K562 (cell line): ENCODE results near the gene ATG4D. TPM values are rescaled to one million over a fixed set of nuclear protein-coding genes. Genes with fewer than 3 reads are reported as not detected.

Source experiments
- ATF1 ChIP-seq, 2 experiments: fragments of 450-650 bp in 1 of 2; IDR thresholded peaks; 2 replicates each; pipeline ENCODE4 v1.6.1; 2016; ENCODE audit warnings: missing compliant biosample characterization in 1 of 2, missing genetic modification characterization in 1 of 2
- CCAR2 ChIP-seq: fragments of 200-400 bp; formaldehyde crosslinking; IDR thresholded peaks from 2 replicates; pipeline ENCODE4 v1.6.1; 2017; ENCODE audit warnings: mild to moderate bottlenecking, low read depth, low read length
- EGR1 ChIP-seq: fragments of 450-650 bp; conservative IDR thresholded peaks from 2 replicates; pipeline ENCODE4 v1.6.1; 2017; ENCODE audit warnings: mild to moderate bottlenecking
- ERF ChIP-seq: fragments of 450-650 bp; formaldehyde crosslinking; IDR thresholded peaks from 2 replicates; pipeline ENCODE4 v1.4.0; 2020; ENCODE audit warnings: mild to moderate bottlenecking, mixed read lengths
- ESRRA ChIP-seq: fragments of 450-650 bp; IDR thresholded peaks from 2 replicates; pipeline ENCODE4 v1.6.1; 2014; ENCODE audit warnings: low read depth, mild to moderate bottlenecking, moderate library complexity, borderline replicate concordance
- ETV5 ChIP-seq: sonication (generic); formaldehyde crosslinking; IDR thresholded peaks from 2 replicates; pipeline ENCODE4 v1.4.0; 2020; ENCODE audit warnings: low read depth, mild to moderate bottlenecking, missing genetic modification reagents
- LARP7 ChIP-seq: fragments of 450-650 bp; IDR thresholded peaks from 2 replicates; pipeline ENCODE4 v1.6.1; 2016
- MBD2 ChIP-seq: sonication (generic); IDR thresholded peaks from 2 replicates; pipeline ENCODE4 v1.6.1; 2016; ENCODE audit warnings: low read depth, borderline replicate concordance
- NCOA6 ChIP-seq: fragments of 450-650 bp; IDR thresholded peaks from 2 replicates; pipeline ENCODE4 v1.6.1; 2017; ENCODE audit warnings: mild to moderate bottlenecking
- PTTG1 ChIP-seq: fragments of 450-650 bp; IDR thresholded peaks from 2 replicates; pipeline ENCODE4 v1.6.1; 2016; ENCODE audit warnings: low read depth, mild to moderate bottlenecking, missing genetic modification characterization, missing compliant biosample characterization
- PYGO2 ChIP-seq: fragments of 450-650 bp; IDR thresholded peaks from 2 replicates; pipeline ENCODE4 v1.6.1; 2016; ENCODE audit warnings: mild to moderate bottlenecking, missing genetic modification characterization, moderate library complexity, missing compliant biosample characterization
- RBFOX2 ChIP-seq: fragments of 200-400 bp; formaldehyde crosslinking; IDR thresholded peaks from 2 replicates; pipeline ENCODE4 v1.6.1; 2017; ENCODE audit warnings: low read depth, mild to moderate bottlenecking, low read length, moderate library complexity
- STAG1 ChIP-seq: sonication (generic); formaldehyde crosslinking; IDR thresholded peaks from 2 replicates; pipeline ENCODE4 v1.5.0; 2020; ENCODE audit warnings: missing genetic modification reagents, borderline replicate concordance
- TCF7 ChIP-seq: sonication (generic); IDR thresholded peaks from 2 replicates; pipeline ENCODE4 v1.6.1; 2016; ENCODE audit warnings: antibody characterized with exemption, borderline replicate concordance
- XRCC5 ChIP-seq: fragments of 200-400 bp; formaldehyde crosslinking; IDR thresholded peaks from 2 replicates; pipeline ENCODE4 v1.6.1; 2017; ENCODE audit warnings: low read depth, mild to moderate bottlenecking, low read length
- ZNF324 ChIP-seq: fragments of 250-450 bp; sonication (Bioruptor Pico); IDR thresholded peaks from 2 replicates; pipeline ENCODE4 v1.4.0; 2020; ENCODE audit warnings: mild to moderate bottlenecking
- ZNF609 ChIP-seq: sonication (generic); formaldehyde crosslinking; IDR thresholded peaks from 2 replicates; pipeline ENCODE4 v1.8.1; 2023; ENCODE audit warnings: missing genetic modification reagents, mild to moderate bottlenecking, borderline replicate concordance
- ZNF766 ChIP-seq: fragments of 200-800 bp; sonication (Bioruptor generic); conservative IDR thresholded peaks from 2 replicates; pipeline ENCODE4 v1.6.1; 2016; ENCODE audit warnings: missing genetic modification characterization, missing compliant biosample characterization
- ZNF785 ChIP-seq: fragments of 250-450 bp; sonication (Bioruptor Pico); IDR thresholded peaks from 2 replicates; pipeline ENCODE4 v1.4.0; 2020; ENCODE audit warnings: mild to moderate bottlenecking
- polyA plus RNA-seq, 8 experiments: library from polyadenylated mRNA; depleted of rRNA in 4 of 8; stranded (reverse) in 5 of 8; unstranded in 3 of 8; fragments of >200 nt; fragmentation: Nextera tagmentation in 2 of 8; fragmentation: Illumina TruSeq in 1 of 8; extraction: Ambion mirVana in 2 of 8; extraction: Trizol in 1 of 8; gene quantifications; 2 replicates each; pipeline versions ENCODE4 v1.2.1 to v1.2.3, GENCODE V29; 2011 to 2014; ENCODE audit warnings: inconsistent platforms in 1 of 8, missing spikeins in 1 of 8
- total RNA-seq, 7 experiments: library from RNA; depleted of rRNA in 6 of 7; stranded (reverse); fragments of >200 nt in 6 of 7; fragmentation: Illumina TruSeq in 2 of 7; extraction: Trizol in 2 of 7; gene quantifications; 2 replicates each; pipeline versions ENCODE4 v1.2.1 to v1.2.3, GENCODE V29; 2011 to 2021; ENCODE audit warnings: low replicate concordance in 1 of 7
- TF ChIP-seq, protein P1 (sequence below): sonication (generic); formaldehyde crosslinking; IDR thresholded peaks from 2 replicates; pipeline ENCODE4 v1.8.1; 2023; ENCODE audit warnings: mild to moderate bottlenecking, missing genetic modification reagents, moderate library complexity
- TF ChIP-seq, protein P2 (sequence below): fragments of 250-450 bp; sonication (Bioruptor Pico); IDR thresholded peaks from 2 replicates; pipeline ENCODE4 v1.9.0; 2021; ENCODE audit warnings: mild to moderate bottlenecking, inconsistent platforms

Gene ATG4D
- total and polyA plus RNA-seq, 9 of the 15 experiments (the other 6 are each of a cell fraction or from before 2014, with no cell fraction given): 0.51 to 66.1 (median 22.9) TPM

- TF ChIP-seq, protein P1, sequence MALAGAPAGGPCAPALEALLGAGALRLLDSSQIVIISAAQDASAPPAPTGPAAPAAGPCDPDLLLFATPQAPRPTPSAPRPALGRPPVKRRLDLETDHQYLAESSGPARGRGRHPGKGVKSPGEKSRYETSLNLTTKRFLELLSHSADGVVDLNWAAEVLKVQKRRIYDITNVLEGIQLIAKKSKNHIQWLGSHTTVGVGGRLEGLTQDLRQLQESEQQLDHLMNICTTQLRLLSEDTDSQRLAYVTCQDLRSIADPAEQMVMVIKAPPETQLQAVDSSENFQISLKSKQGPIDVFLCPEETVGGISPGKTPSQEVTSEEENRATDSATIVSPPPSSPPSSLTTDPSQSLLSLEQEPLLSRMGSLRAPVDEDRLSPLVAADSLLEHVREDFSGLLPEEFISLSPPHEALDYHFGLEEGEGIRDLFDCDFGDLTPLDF: no peak
- TF ChIP-seq ERF (CRISPR knock-in tag) (no peak), ETV5 (peak; percentile 32; the same call in 1 of the 2 replicates), RBFOX2 (peak; percentile 80), TCF7 (no peak), ZNF766 (no peak), XRCC5 (no peak), PYGO2 (tag) (no peak), STAG1 (CRISPR knock-in tag) (no peak), MBD2 (peak; percentile 77), ZNF609 (CRISPR knock-in tag) (no peak), ZNF324 (CRISPR knock-in tag) (no peak), EGR1 (0 out of 2 replicates have a peak, but pooled peaks have one; percentile 11), LARP7 (no peak), PTTG1 (tag) (no peak), NCOA6 (no peak), ATF1 (CRISPR knock-in tag; IDR thresholded peaks at IDR 0.05) (no peak), ATF1 (tag; IDR thresholded peaks at IDR 0.05) (no peak), ESRRA (no peak), ZNF785 (CRISPR knock-in tag) (no peak), CCAR2 (no peak)
- TF ChIP-seq, protein P2, sequence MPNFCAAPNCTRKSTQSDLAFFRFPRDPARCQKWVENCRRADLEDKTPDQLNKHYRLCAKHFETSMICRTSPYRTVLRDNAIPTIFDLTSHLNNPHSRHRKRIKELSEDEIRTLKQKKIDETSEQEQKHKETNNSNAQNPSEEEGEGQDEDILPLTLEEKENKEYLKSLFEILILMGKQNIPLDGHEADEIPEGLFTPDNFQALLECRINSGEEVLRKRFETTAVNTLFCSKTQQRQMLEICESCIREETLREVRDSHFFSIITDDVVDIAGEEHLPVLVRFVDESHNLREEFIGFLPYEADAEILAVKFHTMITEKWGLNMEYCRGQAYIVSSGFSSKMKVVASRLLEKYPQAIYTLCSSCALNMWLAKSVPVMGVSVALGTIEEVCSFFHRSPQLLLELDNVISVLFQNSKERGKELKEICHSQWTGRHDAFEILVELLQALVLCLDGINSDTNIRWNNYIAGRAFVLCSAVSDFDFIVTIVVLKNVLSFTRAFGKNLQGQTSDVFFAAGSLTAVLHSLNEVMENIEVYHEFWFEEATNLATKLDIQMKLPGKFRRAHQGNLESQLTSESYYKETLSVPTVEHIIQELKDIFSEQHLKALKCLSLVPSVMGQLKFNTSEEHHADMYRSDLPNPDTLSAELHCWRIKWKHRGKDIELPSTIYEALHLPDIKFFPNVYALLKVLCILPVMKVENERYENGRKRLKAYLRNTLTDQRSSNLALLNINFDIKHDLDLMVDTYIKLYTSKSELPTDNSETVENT (CRISPR knock-in tag): 0 out of 2 replicates have a peak, but pooled peaks have one; percentile 46
Observed at GRCh38 chr19:10543420-10544241, at the start of gene ATG4D (continued).
